ENCODE results near the gene RPL28.

The RPL28 gene

GRCh38 chr19:55352549-55353145 is 33.1 kb upstream of the RPL28 start:
- Histone ChIP-seq H3K36me3 (peaks cover 11% of the 10 kb centered on the region), H3K27me3 (ENCODE audit: insufficient read depth, low read depth, severe bottlenecking) (no peaks in the 10 kb centered on the region), H3K9me3 (ENCODE audit: severe bottlenecking) (no peaks in the 10 kb centered on the region), H3K27ac (no peak overlapping the region), H3K4me3 (ENCODE audit: low read depth, low read length) (no peak overlapping the region)
- TF ChIP-seq, protein P1, sequence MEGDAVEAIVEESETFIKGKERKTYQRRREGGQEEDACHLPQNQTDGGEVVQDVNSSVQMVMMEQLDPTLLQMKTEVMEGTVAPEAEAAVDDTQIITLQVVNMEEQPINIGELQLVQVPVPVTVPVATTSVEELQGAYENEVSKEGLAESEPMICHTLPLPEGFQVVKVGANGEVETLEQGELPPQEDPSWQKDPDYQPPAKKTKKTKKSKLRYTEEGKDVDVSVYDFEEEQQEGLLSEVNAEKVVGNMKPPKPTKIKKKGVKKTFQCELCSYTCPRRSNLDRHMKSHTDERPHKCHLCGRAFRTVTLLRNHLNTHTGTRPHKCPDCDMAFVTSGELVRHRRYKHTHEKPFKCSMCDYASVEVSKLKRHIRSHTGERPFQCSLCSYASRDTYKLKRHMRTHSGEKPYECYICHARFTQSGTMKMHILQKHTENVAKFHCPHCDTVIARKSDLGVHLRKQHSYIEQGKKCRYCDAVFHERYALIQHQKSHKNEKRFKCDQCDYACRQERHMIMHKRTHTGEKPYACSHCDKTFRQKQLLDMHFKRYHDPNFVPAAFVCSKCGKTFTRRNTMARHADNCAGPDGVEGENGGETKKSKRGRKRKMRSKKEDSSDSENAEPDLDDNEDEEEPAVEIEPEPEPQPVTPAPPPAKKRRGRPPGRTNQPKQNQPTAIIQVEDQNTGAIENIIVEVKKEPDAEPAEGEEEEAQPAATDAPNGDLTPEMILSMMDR (IDR thresholded peaks at IDR 0.05; ENCODE audit: low read depth, low read length), result no peak
- DNase-seq, result no peak

DNA sequence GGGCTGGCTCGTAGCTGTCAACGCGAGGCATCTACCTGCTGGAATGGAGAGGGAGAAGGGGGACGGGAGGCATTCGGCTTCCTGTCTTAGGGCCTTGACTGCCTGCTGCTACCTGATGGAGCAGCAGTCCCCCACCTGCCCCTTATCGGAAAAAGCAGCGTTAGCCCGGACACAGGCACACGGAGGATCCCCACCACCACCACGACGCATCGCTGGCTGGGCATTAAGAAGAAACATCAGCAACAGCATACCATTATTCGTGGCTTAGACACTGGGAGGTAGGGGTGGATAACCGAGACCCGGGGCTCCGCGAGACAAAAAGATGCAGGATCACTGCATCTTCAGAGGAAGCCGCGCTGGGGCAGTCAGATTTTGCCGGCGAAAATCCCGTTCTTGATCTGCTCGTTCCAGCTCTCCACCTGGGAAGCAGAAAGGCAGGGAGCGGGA is 32.4 kb upstream of the RPL28 start:
- Histone ChIP-seq H3K36me3 (peaks cover 11% of the 10 kb centered on the region), H3K4me3 (ENCODE audit: low read depth, low read length) (peak overlapping the region; percentile 54), H3K9me3 (ENCODE audit: severe bottlenecking) (no peaks in the 10 kb centered on the region), H3K27me3 (ENCODE audit: insufficient read depth, low read depth, severe bottlenecking) (no peaks in the 10 kb centered on the region), H3K27ac (no peak overlapping the region)
- DNase-seq, result no peak
- TF ChIP-seq, protein P1 (IDR thresholded peaks at IDR 0.05; ENCODE audit: low read depth, low read length), result no peak

- peaks cover 7% of the 10 kb centered on the region for H3K36me3 ChIP-seq
- H3K27me3 ChIP-seq (ENCODE audit: insufficient read depth, low read depth, severe bottlenecking), result no peaks in the 10 kb centered on the region
- TF ChIP-seq, protein P1 (IDR thresholded peaks at IDR 0.05; ENCODE audit: low read depth, low read length), result no peak
- peak; percentile 73 for DNase-seq
- no peak overlapping the region for H3K27ac ChIP-seq
- H3K9me3 ChIP-seq (ENCODE audit: severe bottlenecking), result no peaks in the 10 kb centered on the region
- peak overlapping the region; percentile 54 for H3K4me3 ChIP-seq (ENCODE audit: low read depth, low read length)
Observed at GRCh38 chr19:55353803-55354697, 31.7 kb upstream of the RPL28 start.

GRCh38 chr19:55354698-55355212 is 31.0 kb upstream of the RPL28 start, which contains the start of gene COX6B2:
TSS of gene COX6B2 (minus strand) at chr19:55354719. CDS start at chr19:55354521, 198 bp downstream.
- Histone ChIP-seq H3K27ac (peak within 1 kb of the TSS; percentile 42), H3K27me3 (ENCODE audit: insufficient read depth, low read depth, severe bottlenecking) (no peaks in the 10 kb centered on the region), H3K9me3 (ENCODE audit: severe bottlenecking) (no peaks in the 10 kb centered on the region), H3K36me3 (peaks cover 3% of the 10 kb centered on the region; the same call in 1 of the 2 replicates), H3K4me3 (ENCODE audit: low read depth, low read length) (peak within 1 kb of the TSS; percentile 54)
- no peak for DNase-seq
- TF ChIP-seq, protein P1 (IDR thresholded peaks at IDR 0.05; ENCODE audit: low read depth, low read length), result no peak

GRCh38 chr19:55355213-55355821 is 30.4 kb upstream of the RPL28 start:
- no peaks in the 10 kb centered on the region for H3K9me3 ChIP-seq (ENCODE audit: severe bottlenecking)
- no peaks in the 10 kb centered on the region for H3K27me3 ChIP-seq (ENCODE audit: insufficient read depth, low read depth, severe bottlenecking)
- H3K4me3 ChIP-seq (ENCODE audit: low read depth, low read length), result no peak overlapping the region
- DNase-seq, result peak; percentile 71
- peak overlapping the region; percentile 42 for H3K27ac ChIP-seq
- TF ChIP-seq, protein P1 (IDR thresholded peaks at IDR 0.05; ENCODE audit: low read depth, low read length), result no peak
- H3K36me3 ChIP-seq, result peaks cover under 1% of the 10 kb centered on the region; the same call in 1 of the 2 replicates

Data from WERI-Rb-1 (cell line).